Heart right ventricle (tissue), 16 donors: ENCODE results near the gene NELFB. TPM values are rescaled to one million over a fixed set of nuclear protein-coding genes. Genes with fewer than 3 reads are reported as not detected.

Experiments used
- ATAC-seq, 8 donors: fragments of 200-7000 bp; cut with Tn5 transposase; one replicate each; pipeline ENCODE4 v1.9.1; 2020; ENCODE audit warnings: mild to moderate bottlenecking in 8 of 8, moderate library complexity in 8 of 8, moderate number of reproducible peaks in 1 of 8
- DNase-seq, 2 donors: peaks; one replicate each; pipeline ENCODE4 v3.0.0-alpha.2; 2020
- H3K27ac ChIP-seq, 10 donors: fragments of 200-600 bp; sonication (generic) in 2 of 10; one replicate each; pipeline versions ENCODE4 v1.5.0 to v1.8.0; 2020 to 2022; ENCODE audit warnings: mild to moderate bottlenecking in 3 of 10
- H3K27me3 ChIP-seq, 7 donors: fragments of 200-600 bp; one replicate each; pipeline ENCODE4 v1.8.0; 2021 to 2022; ENCODE audit warnings: mild to moderate bottlenecking in 2 of 7
- H3K36me3 ChIP-seq, 9 donors: fragments of 200-600 bp; sonication (generic) in 1 of 9; one replicate each; pipeline versions ENCODE4 v1.5.0 to v1.8.0; 2020 to 2022; ENCODE audit warnings: mild to moderate bottlenecking in 2 of 9
- H3K4me1 ChIP-seq, 9 donors: fragments of 200-600 bp; sonication (generic) in 1 of 9; one replicate each; pipeline versions ENCODE4 v1.5.0 to v1.8.0; 2020 to 2022; ENCODE audit warnings: mild to moderate bottlenecking in 4 of 9
- H3K4me3 ChIP-seq, 10 donors: fragments of 200-600 bp; sonication (generic) in 2 of 10; one replicate each; pipeline versions ENCODE4 v1.5.0 to v1.8.0; 2020 to 2022; ENCODE audit warnings: mild to moderate bottlenecking in 7 of 10, moderate library complexity in 2 of 10
- H3K9me3 ChIP-seq, 11 donors: fragments of 200-600 bp in 10 of 11; sonication (generic) in 2 of 11; one replicate each; pipeline versions ENCODE4 v1.5.0 to v1.8.0; 2013 to 2022; ENCODE audit warnings: mild to moderate bottlenecking in 2 of 11, control low read depth in 1 of 11, moderate library complexity in 1 of 11
- WGBS, 2 donors: extraction: QIAGEN DNeasy Blood & Tissue Kit; methylation state at CpG; one replicate each; pipeline ENCODE4 v1.1.7; 2013; ENCODE audit warnings: inconsistent platforms in 1 of 2; 5-methylcytosine and 5-hydroxymethylcytosine counted together
- intact Hi-C, 10 donors: fragments of 100-400 bp; cut with DNase I; formaldehyde crosslinking; loops; one replicate each; pipeline versions ENCODE4 v1.11.1 to v1.14.2; 2022
- polyA plus RNA-seq, 2 donors: library from polyadenylated mRNA; stranded (reverse); fragments of 200-250 nt; gene quantifications; one replicate each; pipeline ENCODE4 v1.2.3, GENCODE V29; 2013
- total RNA-seq, 10 donors: library from RNA; stranded (reverse); fragmentation: NEBNext Ultra II Directional in 3 of 10; extraction: Animal tissue kit (Norgen Biotek cat#: 25700) in 3 of 10; gene quantifications; one replicate each; pipeline versions ENCODE4 v1.2.1 to v1.2.4, GENCODE V29; 2021 to 2023
- TF ChIP-seq, protein P1 (sequence below), 9 donors: fragments of 200-600 bp; sonication (generic) in 2 of 9; IDR thresholded peaks; one replicate each; pipeline versions ENCODE4 v1.5.0 to v1.8.0; 2021 to 2022; ENCODE audit warnings: antibody characterized with exemption in 9 of 9, mild to moderate bottlenecking in 5 of 9, moderate library complexity in 1 of 9
- donor health status: Arrhythmogenic right ventricular cardiomyopathy.
- donor health status: ischemic (EF 13 %, LVEDD 7.1; RV severe dilation, severe dysfunction).
- donor health status: healthy with polysubstance abuse.
- donor health status: DM: no; HTN: yes; CAD: no.
- donor health status: DM: no; HTN: no; CAD: no.
- donor health status: ischemic (EF 25% LVEDD 6.9; RV normal size, moderate dysfunction).
- donor health status: ischemic (EF 25% LVEDD 5.7; RV mildly dilated, moderate dysfunction).
- donor health status: healthy.
- donor health status: DM: yes; HTN: yes; CAD: no.
- donor health status: Ischemic cardiomyopathy.
- donor health status: ischemic (EF 35%, LVEDD 5.7; RV mildly dilated, moderate dysfunction).
- donor health status: nonischemic (EF 11% LVEDD 7.7; RV severe dilation, severe dysfunction).
- donor health status: DM: yes; HTN: yes; CAD: no.
- donor health status: PGD.
- donor health status: ischemic (EF 29% LVEDD 5.4; RV normal size, mild dysfunction).
- donor health status: nonischemic (EF 23%, LVEDD 6.1; RV moderate dilation, normal function).

The NELFB gene
- total and polyA plus RNA-seq, 12 donors = 31.5 to 52.9 (median 39.2) TPM

- no peaks in the 10 kb centered on the region for H3K36me3 ChIP-seq
- WGBS, 2 donors = 39 to 43% methylated on average over 18 of the region's 18 CpGs
- peaks cover 16 to 51% (median 50%) of the 10 kb centered on the region in 7 donors for H3K27me3 ChIP-seq
Observed at GRCh38 chr9:137227853-137228505, 27.1 kb upstream of the NELFB start.

DNA sequence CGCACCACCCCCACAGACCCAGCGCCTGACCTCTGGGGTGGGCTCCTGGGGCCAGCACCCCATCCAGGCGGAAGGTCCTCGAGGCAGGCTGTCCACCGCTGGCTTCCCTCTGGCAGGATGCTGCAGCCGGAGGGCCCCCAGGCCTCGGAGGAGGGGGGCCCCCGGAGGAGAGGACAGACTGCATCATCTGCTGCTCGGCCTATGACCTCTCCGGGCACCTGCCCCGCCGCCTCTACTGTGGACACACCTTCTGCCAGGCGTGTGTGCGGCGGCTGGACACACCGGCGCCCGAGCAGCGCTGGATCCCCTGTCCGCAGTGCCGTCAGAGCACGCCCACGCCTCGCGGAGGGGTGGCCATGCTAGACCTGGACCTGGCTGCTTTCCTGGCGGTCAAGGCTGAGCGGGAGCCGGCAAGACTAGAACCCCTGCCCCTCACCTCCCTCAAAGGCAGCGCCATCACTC lies 26.6 kb upstream of the NELFB start:
- peaks cover 16 to 57% (median 56%) of the 10 kb centered on the region in 7 donors for H3K27me3 ChIP-seq
- WGBS, 2 donors = 68% methylated on average over 29 of the region's 29 CpGs
- intact Hi-C loops = loop anchor here in 7 of 10 donors (2.0 to 5.0 kb wide), 6 partner anchors 36 to 111 kb away; partner anchors contain the start of genes ANAPC2 (in 1 of the 7) and SSNA1 (in 1 of the 7)

More at GRCh38 chr9:137227853-137228505, 27.1 kb upstream of the NELFB start:
- Histone ChIP-seq H3K4me3 (no peak overlapping the region), H3K4me1 (peaks cover under 1 to 17% (median 11%) of the 10 kb centered on the region in 9 donors), H3K9me3 (no peaks in the 10 kb centered on the region), H3K27ac (no peak overlapping the region)
- TF ChIP-seq, protein P1, sequence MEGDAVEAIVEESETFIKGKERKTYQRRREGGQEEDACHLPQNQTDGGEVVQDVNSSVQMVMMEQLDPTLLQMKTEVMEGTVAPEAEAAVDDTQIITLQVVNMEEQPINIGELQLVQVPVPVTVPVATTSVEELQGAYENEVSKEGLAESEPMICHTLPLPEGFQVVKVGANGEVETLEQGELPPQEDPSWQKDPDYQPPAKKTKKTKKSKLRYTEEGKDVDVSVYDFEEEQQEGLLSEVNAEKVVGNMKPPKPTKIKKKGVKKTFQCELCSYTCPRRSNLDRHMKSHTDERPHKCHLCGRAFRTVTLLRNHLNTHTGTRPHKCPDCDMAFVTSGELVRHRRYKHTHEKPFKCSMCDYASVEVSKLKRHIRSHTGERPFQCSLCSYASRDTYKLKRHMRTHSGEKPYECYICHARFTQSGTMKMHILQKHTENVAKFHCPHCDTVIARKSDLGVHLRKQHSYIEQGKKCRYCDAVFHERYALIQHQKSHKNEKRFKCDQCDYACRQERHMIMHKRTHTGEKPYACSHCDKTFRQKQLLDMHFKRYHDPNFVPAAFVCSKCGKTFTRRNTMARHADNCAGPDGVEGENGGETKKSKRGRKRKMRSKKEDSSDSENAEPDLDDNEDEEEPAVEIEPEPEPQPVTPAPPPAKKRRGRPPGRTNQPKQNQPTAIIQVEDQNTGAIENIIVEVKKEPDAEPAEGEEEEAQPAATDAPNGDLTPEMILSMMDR (IDR thresholded peaks at IDR 0.05) = no peak
- ATAC-seq (no peak), DNase-seq (no peak)
- intact Hi-C loops = loop anchor here (1.0 to 5.0 kb wide), 8 partner anchors 36 to 111 kb away; partner anchors contain the start of genes ANAPC2 (in 1 of the 10) and SSNA1 (in 1 of the 10)

GRCh38 chr9:137228968-137229896 lies 25.9 kb upstream of the NELFB start:
- Histone ChIP-seq H3K4me1 (peaks cover 0 to 9% (median 3%) of the 10 kb centered on the region in 9 donors), H3K27me3 (peaks cover 16 to 60% (median 58%) of the 10 kb centered on the region in 7 donors), H3K27ac (no peak overlapping the region), H3K4me3 (no peak overlapping the region), H3K36me3 (no peaks in the 10 kb centered on the region), H3K9me3 (no peaks in the 10 kb centered on the region)
- TF ChIP-seq, protein P1 (IDR thresholded peaks at IDR 0.05) = no peak
- DNase-seq (no peak), ATAC-seq (no peak)
- intact Hi-C loops = loop anchor here in 7 of 10 donors (2.0 to 5.0 kb wide), 6 partner anchors 37 to 112 kb away; partner anchors contain the start of genes ANAPC2 (in 1 of the 7) and SSNA1 (in 1 of the 7)
- WGBS, 2 donors = 62 to 66% methylated on average over 25 to 27 of the region's 27 CpGs

More for the DNA sequence above, 26.6 kb upstream of the NELFB start:
- TF ChIP-seq, protein P1 (IDR thresholded peaks at IDR 0.05) = no peak
- H3K4me3 ChIP-seq = no peak overlapping the region
- no peak for ATAC-seq
- no peak overlapping the region for H3K27ac ChIP-seq
- peaks cover 0 to 15% (median 10%) of the 10 kb centered on the region in 9 donors for H3K4me1 ChIP-seq
- no peaks in the 10 kb centered on the region for H3K9me3 ChIP-seq
- DNase-seq = no peak
- no peaks in the 10 kb centered on the region for H3K36me3 ChIP-seq
